GM23248 (cell line): ENCODE measurements around the gene INPP1.

Experiments
- EZH2 ChIP-seq: fragments of 200-600 bp; sonication (generic); IDR thresholded peaks from 2 replicates; pipeline ENCODE4 v1.6.1; 2018; ENCODE audit warnings: antibody characterized with exemption, mild to moderate bottlenecking; ENCODE audit not compliant: insufficient read depth, poor library complexity, severe bottlenecking
- EZH2phosphoT487 ChIP-seq: fragments of 200-600 bp; sonication (generic); IDR thresholded peaks from 2 replicates; pipeline ENCODE4 v1.6.1; 2018; ENCODE audit warnings: antibody characterized with exemption, moderate library complexity, mild to moderate bottlenecking, low read depth; ENCODE audit not compliant: insufficient read depth

DNA sequence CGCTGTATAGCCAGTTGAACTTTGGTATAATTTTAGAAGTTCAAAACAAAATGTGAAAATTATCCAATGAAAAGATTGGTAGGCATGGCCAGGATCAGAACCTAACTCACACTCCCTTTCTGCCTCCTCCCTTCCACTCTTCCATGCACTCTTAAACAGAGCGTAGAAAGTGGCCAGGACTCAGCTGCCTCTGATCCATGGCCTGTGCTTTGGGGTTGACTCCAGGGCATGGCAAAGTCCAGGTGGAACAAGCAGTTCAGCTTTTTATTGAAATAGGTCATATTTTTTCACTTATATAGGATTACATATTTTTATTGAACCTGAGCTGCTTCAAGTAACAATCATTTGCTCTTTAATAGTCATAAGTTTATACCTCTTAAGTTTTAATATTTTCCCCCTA is 26.2 kb downstream of the INPP1 start:
- TF ChIP-seq EZH2 (no peak), EZH2phosphoT487 (no peak)
